HepG2 (cell line): ENCODE data around the gene RHBDL1. TPM values are rescaled to one million over a fixed set of nuclear protein-coding genes. Genes with fewer than 3 reads are reported as not detected.
A peak's percentile ranks its signal among the peaks of the same experiment; 100 is the strongest.

ENCODE experiments used
- ATRX ChIP-seq: sonication (generic); formaldehyde crosslinking; IDR thresholded peaks from 2 replicates; pipeline ENCODE4 v1.4.0; 2020; ENCODE audit warnings: missing genetic modification reagents, borderline replicate concordance
- BORCS8-MEF2B ChIP-seq: sonication (generic); formaldehyde crosslinking; IDR thresholded peaks from 2 replicates; pipeline ENCODE4 v1.8.0; 2022; ENCODE audit warnings: mild to moderate bottlenecking, missing genetic modification reagents
- FUBP1 ChIP-seq: sonication (generic); formaldehyde crosslinking; IDR thresholded peaks from 2 replicates; pipeline ENCODE4 v1.5.1; 2020; ENCODE audit warnings: missing genetic modification reagents, mild to moderate bottlenecking, borderline replicate concordance
- GABPB1 ChIP-seq: IDR thresholded peaks from 2 replicates; pipeline ENCODE4 v1.6.1; 2016; ENCODE audit warnings: mild to moderate bottlenecking, missing genetic modification reagents, moderate library complexity, missing compliant biosample characterization
- HMG20A ChIP-seq: IDR thresholded peaks from 2 replicates; pipeline ENCODE4 v1.6.1; 2016; ENCODE audit warnings: borderline replicate concordance
- HNF4A ChIP-seq: sonication (generic); formaldehyde crosslinking; IDR thresholded peaks from 2 replicates; pipeline ENCODE4 v1.4.0; 2020; ENCODE audit warnings: missing genetic modification reagents
- MATR3 ChIP-seq: sonication (generic); formaldehyde crosslinking; IDR thresholded peaks from 2 replicates; pipeline ENCODE4 v1.4.0; 2020; ENCODE audit warnings: missing genetic modification reagents
- MAZ ChIP-seq, 2 experiments: sonication (generic) in 1 of 2; formaldehyde crosslinking in 1 of 2; IDR thresholded peaks; 2 replicates each; pipeline versions ENCODE4 v1.5.0 to v1.6.1; 2012 to 2020; ENCODE audit warnings: low read depth in 2 of 2, mild to moderate bottlenecking in 2 of 2, borderline replicate concordance in 1 of 2, improper control_type of control experiment in 1 of 2, low read length in 1 of 2, missing genetic modification reagents in 1 of 2, moderate library complexity in 1 of 2
- NCOA2 ChIP-seq: sonication (generic); formaldehyde crosslinking; IDR thresholded peaks from 2 replicates; pipeline ENCODE4 v1.8.0; 2022; ENCODE audit warnings: inconsistent platforms
- POGK ChIP-seq: sonication (generic); formaldehyde crosslinking; conservative IDR thresholded peaks from 2 replicates; pipeline ENCODE4 v1.8.0; 2022; ENCODE audit warnings: mild to moderate bottlenecking, moderate library complexity, missing genetic modification reagents
- REL ChIP-seq: sonication (generic); formaldehyde crosslinking; conservative IDR thresholded peaks from 2 replicates; pipeline ENCODE4 v1.8.0; 2022; ENCODE audit warnings: mild to moderate bottlenecking, missing genetic modification reagents, moderate library complexity
- REPIN1 ChIP-seq: sonication (generic); formaldehyde crosslinking; IDR thresholded peaks from 2 replicates; pipeline ENCODE4 v1.8.0; 2022; ENCODE audit warnings: missing genetic modification reagents, low read depth, mild to moderate bottlenecking, borderline replicate concordance
- SP2 ChIP-seq: sonication (generic); formaldehyde crosslinking; IDR thresholded peaks from 2 replicates; pipeline ENCODE4 v1.5.1; 2020; ENCODE audit warnings: mild to moderate bottlenecking, missing genetic modification reagents
- ZNF451 ChIP-seq: sonication (generic); formaldehyde crosslinking; IDR thresholded peaks from 2 replicates; pipeline ENCODE4 v1.5.0; 2020; ENCODE audit warnings: mild to moderate bottlenecking, missing genetic modification reagents
- ZNF501 ChIP-seq: sonication (generic); formaldehyde crosslinking; IDR thresholded peaks from 2 replicates; pipeline ENCODE4 v1.5.1; 2020; ENCODE audit warnings: mild to moderate bottlenecking, moderate library complexity, missing genetic modification reagents
- ZNF510 ChIP-seq: sonication (generic); formaldehyde crosslinking; IDR thresholded peaks from 2 replicates; pipeline ENCODE4 v1.4.0; 2020; ENCODE audit warnings: low read depth, mild to moderate bottlenecking, missing genetic modification reagents
- ZNF674 ChIP-seq: sonication (generic); formaldehyde crosslinking; IDR thresholded peaks from 2 replicates; pipeline ENCODE4 v1.5.0; 2020; ENCODE audit warnings: low read depth, mild to moderate bottlenecking, missing genetic modification reagents
- ZNF777 ChIP-seq: sonication (generic); formaldehyde crosslinking; IDR thresholded peaks from 2 replicates; pipeline ENCODE4 v1.4.0; 2020; ENCODE audit warnings: missing genetic modification reagents
- ZNF83 ChIP-seq: sonication (generic); formaldehyde crosslinking; IDR thresholded peaks from 2 replicates; pipeline ENCODE4 v1.4.0; 2020; ENCODE audit warnings: missing genetic modification reagents, mild to moderate bottlenecking, borderline replicate concordance
- polyA plus RNA-seq, 8 experiments: library from polyadenylated mRNA; depleted of rRNA in 3 of 8; stranded (reverse) in 7 of 8; unstranded in 1 of 8; fragments of >200 nt; fragmentation: Illumina TruSeq in 4 of 8; extraction: Trizol in 4 of 8; gene quantifications; 2 replicates each; pipeline versions ENCODE4 v1.2.1 to v1.2.3, GENCODE V29; 2011 to 2016; ENCODE audit warnings: low read depth in 4 of 8, missing spikeins in 1 of 8, mixed read lengths in 1 of 8; ENCODE audit not compliant: insufficient read depth in 1 of 8
- total RNA-seq, 5 experiments: library from RNA; depleted of rRNA; stranded (reverse); fragments of >200 nt; fragmentation: Illumina TruSeq; extraction: Trizol; gene quantifications; 2 replicates each; pipeline ENCODE4 v1.2.3, GENCODE V29; 2016; ENCODE audit warnings: low read depth in 1 of 5
- TF ChIP-seq, protein P1 (sequence below): sonication (generic); formaldehyde crosslinking; conservative IDR thresholded peaks from 2 replicates; pipeline ENCODE4 v1.4.0; 2020; ENCODE audit warnings: missing genetic modification reagents
- TF ChIP-seq, protein P2 (sequence below): sonication (generic); formaldehyde crosslinking; IDR thresholded peaks from 2 replicates; pipeline ENCODE4 v1.5.0; 2020; ENCODE audit warnings: mild to moderate bottlenecking, missing genetic modification reagents

RHBDL1 gene
- total and polyA plus RNA-seq, 2 of the 13 experiments (the other 11 are each of a cell fraction or from before 2014, with no cell fraction given): 1.8 to 3.8 TPM

GRCh38 chr16:720990-721764 is 45.7 kb downstream of the RHBDL1 start, which contains the start of gene ANTKMT (continued):
- TF ChIP-seq ZNF501 (peak; percentile 60; the same call in 1 of the 2 replicates), REL (CRISPR knock-in tag) (peak; percentile 47; the same call in 1 of the 2 replicates), GABPB1 (CRISPR knock-in tag) (peak; percentile 93), ATRX (CRISPR knock-in tag) (no peak), FUBP1 (CRISPR knock-in tag) (no peak), ZNF451 (CRISPR knock-in tag) (peak; percentile 68; the same call in 1 of the 2 replicates), ZNF510 (peak; percentile 26; the same call in 1 of the 2 replicates), ZNF777 (CRISPR knock-in tag) (peak; percentile 58), REPIN1 (CRISPR knock-in tag) (no peak), HNF4A (CRISPR knock-in tag) (peak; percentile 17; the same call in 1 of the 2 replicates), MAZ (IDR thresholded peaks at IDR 0.05; ENCODE audit: borderline replicate concordance, low read depth, low read length) (no peak), MAZ (CRISPR knock-in tag; IDR thresholded peaks at IDR 0.05; ENCODE audit: low read depth) (peak; percentile 97), SP2 (peak; percentile 64), HMG20A (CRISPR knock-in tag) (no peak), ZNF83 (0 out of 2 replicates have a peak, but pooled peaks have one; percentile 54), POGK (CRISPR knock-in tag) (peak; percentile 57; the same call in 1 of the 2 replicates), BORCS8-MEF2B (CRISPR knock-in tag) (peak; percentile 51; the same call in 1 of the 2 replicates), ZNF674 (CRISPR knock-in tag) (peak; percentile 76; the same call in 1 of the 2 replicates), MATR3 (no peak), NCOA2 (CRISPR knock-in tag) (no peak)
- TF ChIP-seq, protein P1, sequence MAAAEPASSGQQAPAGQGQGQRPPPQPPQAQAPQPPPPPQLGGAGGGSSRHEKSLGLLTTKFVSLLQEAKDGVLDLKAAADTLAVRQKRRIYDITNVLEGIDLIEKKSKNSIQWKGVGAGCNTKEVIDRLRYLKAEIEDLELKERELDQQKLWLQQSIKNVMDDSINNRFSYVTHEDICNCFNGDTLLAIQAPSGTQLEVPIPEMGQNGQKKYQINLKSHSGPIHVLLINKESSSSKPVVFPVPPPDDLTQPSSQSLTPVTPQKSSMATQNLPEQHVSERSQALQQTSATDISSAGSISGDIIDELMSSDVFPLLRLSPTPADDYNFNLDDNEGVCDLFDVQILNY (CRISPR knock-in tag): 0 out of 2 replicates have a peak, but pooled peaks have one; percentile 40
- TF ChIP-seq, protein P2, sequence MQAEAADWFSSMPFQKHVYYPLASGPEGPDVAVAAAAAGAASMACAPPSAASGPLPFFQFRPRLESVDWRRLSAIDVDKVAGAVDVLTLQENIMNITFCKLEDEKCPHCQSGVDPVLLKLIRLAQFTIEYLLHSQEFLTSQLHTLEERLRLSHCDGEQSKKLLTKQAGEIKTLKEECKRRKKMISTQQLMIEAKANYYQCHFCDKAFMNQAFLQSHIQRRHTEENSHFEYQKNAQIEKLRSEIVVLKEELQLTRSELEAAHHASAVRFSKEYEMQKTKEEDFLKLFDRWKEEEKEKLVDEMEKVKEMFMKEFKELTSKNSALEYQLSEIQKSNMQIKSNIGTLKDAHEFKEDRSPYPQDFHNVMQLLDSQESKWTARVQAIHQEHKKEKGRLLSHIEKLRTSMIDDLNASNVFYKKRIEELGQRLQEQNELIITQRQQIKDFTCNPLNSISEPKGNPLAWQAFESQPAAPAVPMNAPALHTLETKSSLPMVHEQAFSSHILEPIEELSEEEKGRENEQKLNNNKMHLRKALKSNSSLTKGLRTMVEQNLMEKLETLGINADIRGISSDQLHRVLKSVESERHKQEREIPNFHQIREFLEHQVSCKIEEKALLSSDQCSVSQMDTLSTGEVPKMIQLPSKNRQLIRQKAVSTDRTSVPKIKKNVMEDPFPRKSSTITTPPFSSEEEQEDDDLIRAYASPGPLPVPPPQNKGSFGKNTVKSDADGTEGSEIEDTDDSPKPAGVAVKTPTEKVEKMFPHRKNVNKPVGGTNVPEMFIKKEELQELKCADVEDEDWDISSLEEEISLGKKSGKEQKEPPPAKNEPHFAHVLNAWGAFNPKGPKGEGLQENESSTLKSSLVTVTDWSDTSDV (CRISPR knock-in tag): peak; percentile 56
